GM18519 (cell line): ENCODE results near the gene CNIH2.
A peak's percentile ranks its signal among the peaks of the same experiment; 100 is the strongest.
"Not testable (repeated sequence)": the region's sequence is repeated elsewhere in the genome, so short reads cannot be mapped to it uniquely, and the experiment has no call there.

Source experiments
- ATAC-seq: cut with Tn5 transposase; IDR thresholded peaks from one replicate; pipeline ENCODE4 v1.9.1; 2021; ENCODE audit warnings: mild to moderate bottlenecking, moderate library complexity; ENCODE audit not compliant: unreplicated experiment, low FRiP score

The CNIH2 gene

GRCh38 chr11:66275396-66275795 lies 2.6 kb upstream of the CNIH2 start:
- ATAC-seq = no peak

- ATAC-seq = no peak
Measured at GRCh38 chr11:66275984-66276612, 1.9 kb upstream of the CNIH2 start.

- ATAC-seq = not testable (repeated sequence)
Measured at GRCh38 chr11:66276619-66277018, 1.4 kb upstream of the CNIH2 start.

GRCh38 chr11:66277064-66277463 lies 911 bp upstream of the CNIH2 start:
- not testable (repeated sequence) for ATAC-seq

- ATAC-seq = no peak
Measured at GRCh38 chr11:66278363-66279091, 552 bp downstream of the CNIH2 start.

- ATAC-seq = no peak
Measured at GRCh38 chr11:66279092-66279734, 1.2 kb downstream of the CNIH2 start.

GRCh38 chr11:66280428-66280827 lies 2.5 kb downstream of the CNIH2 start:
- no peak for ATAC-seq

- ATAC-seq = no peak
Measured at GRCh38 chr11:66281001-66281400, 3.0 kb downstream of the CNIH2 start.

GRCh38 chr11:66281776-66282467 lies 3.9 kb downstream of the CNIH2 start:
- no peak for ATAC-seq

- ATAC-seq = peak; percentile 57
Measured at GRCh38 chr11:66282468-66283455, 4.8 kb downstream of the CNIH2 start.

GRCh38 chr11:66283461-66284105 lies 5.6 kb downstream of the CNIH2 start:
- ATAC-seq = no peak

GRCh38 chr11:66284526-66285078 lies 6.6 kb downstream of the CNIH2 start:
- no peak for ATAC-seq

GRCh38 chr11:66285250-66285947 lies 7.4 kb downstream of the CNIH2 start:
- ATAC-seq = no peak

GRCh38 chr11:66286699-66287098 lies 8.7 kb downstream of the CNIH2 start:
- no peak for ATAC-seq

- ATAC-seq = no peak
Measured at GRCh38 chr11:66287211-66287888, 9.4 kb downstream of the CNIH2 start.

- no peak for ATAC-seq
Measured at GRCh38 chr11:66287889-66288670, 10.1 kb downstream of the CNIH2 start.
